ENCODE measurements around the gene NSMCE1.

DNA sequence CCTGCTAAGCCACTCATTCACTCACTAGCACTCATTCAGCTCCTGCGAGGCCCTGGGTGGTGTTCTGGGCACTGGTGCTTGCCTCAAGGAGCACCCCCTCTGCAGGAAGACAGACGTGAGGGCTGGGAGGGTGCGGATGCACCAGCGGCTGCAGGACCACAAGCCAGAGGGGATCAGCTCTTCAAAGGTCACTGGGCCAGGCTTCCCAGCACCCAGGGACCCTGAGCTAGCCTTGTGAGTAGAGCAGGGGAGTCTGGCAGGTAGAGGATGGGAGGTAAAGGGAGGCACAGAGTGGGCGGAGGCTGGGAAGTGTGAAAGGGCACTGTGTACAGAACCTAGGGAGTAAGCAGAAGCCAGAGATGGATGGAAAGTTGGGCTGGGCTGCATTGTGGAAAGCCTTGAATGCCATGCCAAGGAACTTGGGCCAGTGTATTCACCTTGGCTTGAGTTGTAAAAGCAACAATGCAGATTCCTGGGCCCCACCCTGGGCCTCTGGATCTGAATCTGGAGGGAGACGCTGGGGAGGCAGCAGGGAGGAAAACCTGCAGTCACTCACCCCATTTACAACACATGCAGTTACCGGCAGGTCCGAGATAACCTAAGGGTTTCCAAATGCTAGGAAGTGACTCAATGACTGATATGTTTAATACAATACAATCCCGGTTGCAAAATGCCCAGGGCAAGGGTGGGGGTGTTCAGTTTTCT is 46.9 kb upstream of the NSMCE1 start:
- TF ChIP-seq POLR2A (IDR thresholded peaks at IDR 0.05; ENCODE audit: low read depth, low read length) (no peak; the same call in none of the 2 replicates), CTCF (conservative IDR thresholded peaks at IDR 0.05; ENCODE audit: low read depth, low read length) (no peak), MAZ (IDR thresholded peaks at IDR 0.05; ENCODE audit: borderline replicate concordance, low read depth, low read length) (0 out of 2 replicates have a peak, but pooled peaks have one; percentile 31), CEBPB (IDR thresholded peaks at IDR 0.05; ENCODE audit: low read depth, low read length) (peak; percentile 86)
